GM15510 (cell line): ENCODE measurements around the gene ETHE1.
A peak's percentile ranks its signal among the peaks of the same experiment; 100 is the strongest.

Experiments used
- POLR2A ChIP-seq: IDR thresholded peaks from 3 replicates; pipeline ENCODE4 v1.6.1; 2011; ENCODE audit warnings: borderline replicate concordance; ENCODE audit not compliant: insufficient read length; ENCODE audit errors: extremely low read depth

The ETHE1 gene

DNA sequence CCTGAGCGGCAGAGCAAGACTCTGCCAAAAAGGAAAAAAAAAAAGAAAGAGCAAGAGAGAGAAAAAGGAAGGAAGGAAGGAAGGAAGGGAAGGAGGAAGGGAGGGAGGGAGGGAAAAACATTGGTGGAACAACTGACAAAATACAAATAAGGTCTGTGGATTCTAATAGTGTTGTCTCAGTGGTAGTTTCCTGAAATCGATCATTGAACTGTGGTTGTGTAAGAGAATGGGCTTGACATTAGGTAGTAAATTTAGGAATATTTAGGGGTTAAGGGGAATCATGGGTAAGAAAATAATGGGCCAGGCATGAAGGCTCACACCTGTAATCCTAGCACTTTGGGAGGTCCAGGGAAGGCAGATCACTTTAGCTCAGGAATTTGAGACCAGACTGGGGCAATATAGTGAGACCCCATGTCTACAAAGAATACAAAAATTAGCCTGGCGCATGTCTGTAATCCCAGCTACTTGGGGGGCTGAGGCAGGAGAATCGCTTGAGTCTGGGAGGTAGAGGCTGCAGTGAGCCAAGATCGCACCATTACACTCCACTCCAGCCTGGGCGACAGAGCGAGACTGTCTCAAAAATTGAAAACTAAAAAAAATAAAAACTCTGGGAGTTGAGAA is 36.9 kb downstream of the ETHE1 start:
- no peak for TF ChIP-seq POLR2A

DNA sequence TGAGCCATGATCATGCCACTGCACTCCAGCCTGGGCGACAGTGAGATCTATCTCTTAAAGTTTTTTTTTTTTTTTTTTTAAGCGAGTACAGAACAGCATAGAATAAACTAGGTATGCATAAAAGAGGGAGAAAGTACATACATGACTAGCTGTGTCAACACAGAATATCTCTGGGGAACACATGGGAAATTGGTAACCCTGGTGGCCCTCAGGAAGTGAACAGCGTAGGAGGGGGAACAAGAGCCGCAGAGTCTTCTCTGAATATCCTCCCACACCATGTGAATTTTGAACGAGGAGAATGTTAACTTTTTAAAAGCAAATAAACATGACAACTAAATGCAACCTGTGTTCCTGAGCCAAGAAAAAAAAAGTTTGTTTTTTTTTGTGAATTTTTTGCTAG is 37.7 kb downstream of the ETHE1 start:
- TF ChIP-seq POLR2A, result no peak

GRCh38 chr19:43488179-43488578 is 38.8 kb downstream of the ETHE1 start:
- TF ChIP-seq POLR2A, result no peak

DNA sequence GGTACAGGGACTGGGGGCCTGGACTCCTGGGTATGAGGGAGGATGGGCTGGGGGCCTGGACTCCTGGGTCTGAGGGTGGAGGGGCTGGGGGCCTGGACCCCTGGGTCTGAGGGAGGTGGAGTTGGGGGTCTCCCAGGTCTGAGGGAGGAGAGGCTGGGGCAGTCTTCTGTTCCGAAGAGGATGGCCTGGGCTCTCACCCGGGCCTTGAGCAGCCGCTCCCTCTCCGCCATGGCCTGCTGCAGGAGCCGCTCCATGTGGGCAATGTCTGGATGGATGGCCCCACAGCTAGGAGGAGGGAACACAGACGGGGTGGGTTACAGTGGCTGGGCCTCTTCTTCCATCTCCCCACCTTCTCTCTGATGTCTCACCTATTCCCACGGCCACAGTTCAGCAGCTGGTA is 40.6 kb downstream of the ETHE1 start:
- TF ChIP-seq POLR2A, result no peak

- no peak for TF ChIP-seq POLR2A
Measured at GRCh38 chr19:43485951-43486350, 41.0 kb downstream of the ETHE1 start.

DNA sequence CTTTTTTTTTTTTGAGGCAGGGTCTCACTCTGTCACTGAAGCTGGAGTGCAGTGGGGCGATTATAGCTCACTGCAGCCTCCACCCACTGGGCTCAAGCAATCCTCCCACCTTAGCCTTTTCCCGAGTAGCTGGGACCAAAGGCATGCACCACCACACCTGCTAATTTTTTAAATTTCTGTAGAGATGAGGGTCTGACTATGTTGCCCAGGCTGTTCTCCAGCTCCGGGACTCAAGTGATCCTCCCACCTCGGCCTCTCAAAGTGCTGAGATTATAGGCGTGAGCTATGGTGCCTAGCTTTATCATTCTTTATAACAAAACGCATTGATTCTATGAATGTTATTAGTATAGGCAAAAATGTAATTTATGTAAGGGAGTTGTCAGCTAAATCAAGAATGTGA is 43.7 kb downstream of the ETHE1 start:
- TF ChIP-seq POLR2A, result no peak

DNA sequence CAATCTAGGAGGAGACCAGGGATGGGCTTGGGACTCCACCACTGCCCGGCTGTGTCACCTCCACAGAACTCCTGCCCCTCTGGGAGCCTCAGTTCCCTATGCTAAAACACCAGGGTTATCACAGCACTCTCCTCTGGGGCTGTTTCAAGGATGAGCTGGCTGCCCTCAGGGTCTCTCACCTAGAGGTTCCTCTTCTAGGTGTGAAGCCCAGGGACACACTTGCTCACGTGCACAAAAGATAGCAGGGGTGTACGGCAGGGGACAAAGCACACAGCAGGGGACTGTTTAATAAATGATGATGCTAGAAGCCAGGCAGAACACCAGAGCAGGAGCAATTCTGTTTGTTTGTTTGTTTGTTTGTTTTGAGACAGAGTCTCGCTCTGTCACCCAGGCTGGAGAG is 44.8 kb downstream of the ETHE1 start:
- TF ChIP-seq POLR2A, result no peak

DNA sequence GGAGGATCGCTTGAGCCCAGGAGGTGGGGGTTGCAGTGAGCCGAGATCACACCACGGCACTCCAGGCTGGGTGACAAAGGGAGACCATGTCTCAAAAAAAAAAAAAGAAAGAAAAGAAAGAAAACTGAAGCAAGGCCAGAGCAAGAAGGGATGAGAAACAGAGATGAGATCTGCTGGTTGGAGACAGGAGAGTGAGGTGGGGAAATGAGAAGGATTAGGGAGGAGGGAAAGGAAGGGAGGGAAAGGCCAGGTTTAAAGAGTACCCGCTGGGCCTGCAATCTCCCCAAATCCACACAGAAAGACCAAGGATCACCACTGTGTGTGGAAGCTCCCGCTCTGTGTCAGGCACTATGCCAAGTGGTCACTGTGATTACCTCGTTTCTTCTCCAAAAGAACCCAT is 45.3 kb downstream of the ETHE1 start:
- no peak for TF ChIP-seq POLR2A

- TF ChIP-seq POLR2A, result no peak
Measured at GRCh38 chr19:43480574-43480973, 46.4 kb downstream of the ETHE1 start.

DNA sequence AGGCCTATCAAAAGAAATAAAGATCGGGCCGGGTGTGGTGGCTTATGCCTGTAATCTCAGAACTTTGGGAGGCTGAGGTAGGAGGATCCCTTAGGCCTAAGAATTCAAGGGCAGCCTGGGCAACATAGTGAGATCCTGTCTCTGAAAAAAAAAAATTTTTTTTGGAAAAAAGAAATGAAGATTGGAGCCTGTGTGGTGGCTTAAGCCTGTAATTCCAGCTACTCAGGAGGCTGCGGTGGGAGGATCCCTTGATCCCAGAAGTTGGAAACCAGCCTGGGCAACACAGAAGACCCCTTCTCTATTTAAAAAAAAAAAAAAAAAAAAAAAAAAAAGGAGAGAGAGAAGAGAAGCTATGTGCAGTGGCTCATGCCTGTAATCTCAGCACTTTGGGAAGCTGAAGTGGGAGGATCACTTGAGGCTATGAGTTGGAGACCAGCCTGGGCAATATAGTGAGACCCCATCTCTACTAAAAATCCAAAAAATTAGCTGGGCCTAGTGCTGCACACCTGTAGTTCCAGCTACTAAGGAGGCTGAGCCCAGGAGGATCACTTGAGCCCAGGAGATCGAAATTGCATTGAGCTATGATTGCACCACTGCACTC is 46.9 kb downstream of the ETHE1 start:
- TF ChIP-seq POLR2A, result no peak

GRCh38 chr19:43479226-43479625 is 47.8 kb downstream of the ETHE1 start:
- no peak for TF ChIP-seq POLR2A

GRCh38 chr19:43478323-43478722 is 48.7 kb downstream of the ETHE1 start:
- TF ChIP-seq POLR2A, result no peak

DNA sequence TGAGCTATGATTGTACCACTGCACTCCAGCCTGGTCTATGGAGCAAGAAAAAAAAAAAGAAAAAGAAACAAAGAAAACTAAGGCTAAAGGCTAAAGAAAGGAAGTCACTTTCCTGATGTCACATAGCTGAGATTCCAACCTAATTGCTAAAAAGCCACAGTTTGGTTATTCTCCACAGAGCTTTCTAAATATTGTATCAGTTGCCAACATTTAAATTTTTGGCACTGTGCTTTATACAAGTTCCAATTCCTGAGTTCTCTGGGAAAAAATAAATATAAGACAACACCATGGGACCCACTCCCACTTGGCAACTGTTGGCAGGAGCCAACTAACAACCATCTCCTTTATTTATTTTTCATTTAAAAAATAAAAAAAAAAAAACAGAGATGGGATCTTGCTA is 50.4 kb downstream of the ETHE1 start:
- TF ChIP-seq POLR2A, result no peak

DNA sequence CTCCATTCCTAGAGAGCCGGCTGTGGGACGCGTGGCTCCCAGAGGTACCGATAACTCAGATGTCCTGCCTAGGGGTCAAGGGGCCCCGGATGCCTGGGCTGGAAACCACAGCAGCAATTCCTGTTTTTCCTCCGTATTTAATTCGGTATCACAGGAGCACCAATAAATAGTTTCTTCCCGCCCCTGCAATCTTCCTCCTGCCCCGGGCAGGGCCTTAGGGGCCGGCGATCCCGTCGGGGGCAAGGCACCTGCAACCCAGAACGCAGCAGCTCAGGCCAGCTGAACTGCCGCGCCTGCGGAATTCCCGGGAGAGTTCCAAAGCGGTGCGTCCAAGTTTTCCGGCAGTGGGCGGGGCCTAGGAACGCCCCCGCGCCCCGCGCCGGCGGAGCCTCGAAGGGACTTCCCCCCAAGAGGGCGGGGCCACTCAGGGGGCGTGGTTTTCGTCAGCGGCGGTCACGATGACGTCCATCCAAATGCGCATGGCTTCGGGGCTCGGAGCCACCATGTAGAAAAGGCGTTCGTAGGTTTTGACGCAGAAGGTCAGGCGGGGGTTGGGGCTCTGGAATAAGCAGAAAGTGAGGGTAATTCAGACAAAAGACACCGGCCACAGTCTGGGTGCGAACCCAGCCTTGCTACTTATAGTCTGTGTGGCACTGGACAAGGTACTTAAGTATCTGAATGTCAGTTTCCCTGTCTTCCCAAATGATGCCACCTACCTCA is 51.9 kb downstream of the ETHE1 start:
- peak; percentile 31 for TF ChIP-seq POLR2A

- TF ChIP-seq POLR2A, result no peak
Measured at GRCh38 chr19:43474487-43474886, 52.5 kb downstream of the ETHE1 start.

DNA sequence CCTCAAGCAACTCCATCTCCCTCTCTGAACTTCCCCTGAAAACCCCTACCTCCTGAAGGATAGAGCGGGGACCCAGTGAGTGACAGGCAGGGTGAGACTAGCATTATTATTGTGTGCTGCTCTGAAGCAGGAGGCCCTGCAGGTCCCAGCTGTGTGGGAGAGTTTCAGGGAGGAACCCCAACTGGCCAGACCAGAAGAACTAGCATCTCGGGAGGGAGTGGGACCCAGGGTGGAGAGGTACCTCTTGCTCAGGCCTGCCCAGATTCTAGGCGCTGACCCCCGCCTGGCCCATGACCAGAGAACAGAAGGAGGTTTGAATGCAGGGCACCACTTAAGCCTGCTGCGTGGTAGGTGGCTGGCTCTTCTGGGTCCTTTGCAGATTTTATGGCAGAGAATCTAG is 55.9 kb downstream of the ETHE1 start:
- TF ChIP-seq POLR2A, result no peak
